ENCODE measurements around the gene KIRREL3.
"Not testable (repeated sequence)": the region's sequence is repeated elsewhere in the genome, so short reads cannot be mapped to it uniquely, and the experiment has no call there.

Gene KIRREL3

DNA sequence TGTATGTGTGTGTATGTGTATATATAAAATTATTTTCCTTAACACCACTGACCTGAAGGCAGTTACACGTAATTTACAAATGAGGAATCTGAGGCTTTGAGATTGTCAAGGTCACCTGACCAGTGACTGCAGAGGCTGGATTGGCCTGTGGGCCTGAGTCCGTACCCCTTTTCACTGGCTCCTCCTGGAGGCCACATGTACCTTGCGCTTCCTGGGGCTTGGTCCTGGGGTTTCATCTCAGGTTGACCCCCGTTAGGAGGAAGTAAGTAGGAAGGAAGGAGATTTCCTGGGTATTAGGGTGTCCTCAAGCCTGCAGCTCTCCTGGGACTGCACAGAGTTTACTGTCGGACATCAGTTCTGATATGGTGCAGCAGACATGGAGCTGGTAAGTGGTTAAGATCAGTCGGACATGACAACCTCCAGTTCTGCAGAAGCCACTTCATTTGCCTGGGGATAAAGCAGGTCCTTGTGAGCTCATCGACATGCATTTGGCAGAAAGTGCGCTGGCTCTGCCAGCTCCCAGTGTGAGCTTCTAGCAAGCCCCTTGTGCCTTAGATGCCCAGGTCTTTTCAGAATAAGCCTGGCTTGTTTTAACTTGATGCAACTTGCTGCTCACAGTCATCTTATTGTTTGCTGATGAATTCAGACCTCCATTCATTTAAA lies 608.5 kb downstream of the KIRREL3 start:
- DNase-seq: no peak

DNA sequence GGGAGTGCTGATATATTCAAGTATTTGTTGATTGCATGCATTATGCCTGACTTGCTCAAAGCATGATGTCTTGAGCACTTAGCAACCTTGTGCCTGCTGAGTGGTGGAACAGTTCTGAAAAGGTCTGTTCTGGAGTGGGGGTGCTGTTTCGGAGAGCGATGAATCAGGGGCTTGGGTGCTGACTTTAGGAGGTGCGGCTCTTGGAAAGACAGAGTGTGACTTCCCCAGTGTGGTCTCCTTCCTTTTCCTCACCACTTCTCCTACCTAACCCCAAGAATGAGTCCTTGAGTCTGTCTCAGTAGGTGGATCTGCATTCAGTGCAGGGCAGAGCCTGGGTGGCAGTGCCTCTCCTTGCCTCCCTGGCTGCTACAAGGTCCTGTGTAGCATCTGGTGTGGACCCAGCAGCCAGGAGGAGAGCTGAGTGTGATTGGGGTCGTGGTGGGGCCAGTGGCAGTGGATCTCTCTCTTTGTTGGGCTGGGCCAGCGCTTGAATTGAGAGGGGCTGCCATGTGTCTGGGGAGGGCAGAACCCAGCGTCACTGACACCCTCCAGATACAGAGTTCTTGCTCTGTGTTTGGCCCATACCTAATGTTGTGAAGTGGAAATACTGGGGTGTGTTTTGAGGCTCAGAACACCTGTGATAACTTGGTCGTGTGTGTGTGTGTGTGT lies 609.1 kb downstream of the KIRREL3 start:
- DNase-seq: no peak

DNA sequence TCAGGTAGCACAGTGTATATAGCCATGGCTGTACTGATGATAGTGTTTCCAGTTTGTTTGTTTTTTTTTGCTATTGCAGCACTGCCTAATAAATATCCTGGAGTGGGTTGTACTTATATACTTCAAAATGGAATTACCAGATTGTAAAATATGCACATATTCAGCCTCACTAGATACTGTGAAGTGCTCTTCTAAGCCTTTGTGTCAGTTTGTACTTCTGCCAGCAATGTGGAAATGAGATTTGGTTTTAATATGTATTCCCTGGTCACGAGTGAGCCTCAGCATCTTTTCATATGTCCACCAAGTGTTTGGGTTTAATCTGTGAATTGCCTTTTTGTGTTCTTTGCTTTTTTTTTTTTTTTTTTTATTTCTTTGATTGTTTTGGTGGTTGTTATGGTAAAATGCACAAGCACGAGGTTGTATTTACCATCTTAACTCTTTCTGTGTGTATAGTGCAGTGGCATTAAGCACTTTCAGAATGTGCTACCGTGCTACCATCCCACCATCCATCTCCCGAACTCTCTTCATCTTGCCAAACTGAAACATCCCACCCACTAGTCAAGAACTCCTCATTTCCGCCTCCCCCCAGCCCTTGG lies 610.2 kb downstream of the KIRREL3 start:
- DNase-seq: no peak

DNA sequence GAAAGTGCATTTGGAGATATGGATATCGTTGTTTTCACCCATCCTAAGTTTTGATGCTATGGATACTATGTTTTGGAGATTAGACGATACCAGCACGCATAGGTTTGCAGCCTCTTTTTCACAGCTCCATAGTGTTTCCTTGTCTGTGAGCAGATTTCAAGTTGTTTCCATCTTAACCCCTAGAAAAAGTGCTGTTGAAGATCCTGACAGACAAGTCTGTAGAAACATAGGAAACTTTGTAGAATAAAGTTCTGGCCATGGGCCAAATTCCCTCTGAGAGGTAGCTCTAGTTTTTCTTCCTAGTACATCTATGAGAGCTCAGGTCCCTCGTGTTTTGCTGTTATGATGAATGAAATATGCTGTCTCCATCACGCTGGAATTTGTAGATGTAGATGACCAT lies 612.7 kb downstream of the KIRREL3 start:
- DNase-seq: no peak

DNA sequence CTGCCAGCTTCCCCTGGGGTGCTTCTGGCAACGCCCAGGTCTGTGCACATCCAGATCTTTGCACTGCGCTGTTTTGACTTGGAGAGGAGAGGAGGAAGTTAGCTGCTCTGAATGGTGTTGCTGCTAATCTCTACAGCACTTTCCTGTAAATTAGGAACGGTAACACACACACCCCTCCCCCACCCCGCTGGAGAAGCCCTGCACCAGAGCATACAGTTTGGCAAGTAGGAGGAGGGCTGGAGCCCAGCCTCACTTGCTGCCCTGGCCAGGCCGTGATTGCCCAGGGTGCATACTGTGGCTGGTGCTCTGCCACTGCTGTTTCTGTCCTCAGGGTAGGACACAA lies 613.9 kb downstream of the KIRREL3 start:
- DNase-seq: not testable (repeated sequence)

DNA sequence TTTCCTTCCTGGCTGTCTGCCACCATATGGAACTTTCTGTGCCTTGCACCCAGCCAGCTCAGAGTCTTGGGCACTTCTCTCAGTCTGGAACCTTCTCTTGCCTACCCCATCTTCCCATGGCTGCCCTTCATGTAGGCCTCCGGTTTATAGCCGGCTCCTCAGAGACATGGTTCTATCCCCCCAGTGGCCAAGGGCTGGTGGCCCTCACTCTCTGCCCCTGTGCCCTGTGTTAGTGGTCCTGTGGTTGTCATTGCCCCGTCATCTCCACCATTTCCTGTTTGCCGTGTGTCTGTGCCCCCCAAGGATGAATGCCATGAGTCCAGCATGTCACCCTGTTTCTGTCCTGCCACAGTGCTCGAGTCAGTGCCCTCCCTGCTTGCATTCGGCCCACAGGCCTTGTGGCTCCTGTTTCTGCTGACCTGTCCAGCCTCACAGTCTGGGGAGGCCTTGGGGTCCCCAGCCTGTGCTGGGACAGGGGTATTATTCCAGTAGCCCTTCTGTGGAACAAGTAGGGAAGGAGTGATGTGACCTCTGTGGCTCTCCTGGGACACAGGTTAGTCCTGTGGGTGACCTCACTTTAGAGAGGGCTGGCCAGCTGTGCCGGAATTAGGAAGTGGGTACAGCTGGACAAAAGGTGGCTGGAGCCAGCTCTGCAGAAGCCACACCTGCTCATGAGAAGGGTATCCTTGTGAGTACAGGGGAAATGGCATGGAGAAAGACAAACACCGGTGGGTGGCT lies 614.4 kb downstream of the KIRREL3 start:
- no peak for DNase-seq

DNA sequence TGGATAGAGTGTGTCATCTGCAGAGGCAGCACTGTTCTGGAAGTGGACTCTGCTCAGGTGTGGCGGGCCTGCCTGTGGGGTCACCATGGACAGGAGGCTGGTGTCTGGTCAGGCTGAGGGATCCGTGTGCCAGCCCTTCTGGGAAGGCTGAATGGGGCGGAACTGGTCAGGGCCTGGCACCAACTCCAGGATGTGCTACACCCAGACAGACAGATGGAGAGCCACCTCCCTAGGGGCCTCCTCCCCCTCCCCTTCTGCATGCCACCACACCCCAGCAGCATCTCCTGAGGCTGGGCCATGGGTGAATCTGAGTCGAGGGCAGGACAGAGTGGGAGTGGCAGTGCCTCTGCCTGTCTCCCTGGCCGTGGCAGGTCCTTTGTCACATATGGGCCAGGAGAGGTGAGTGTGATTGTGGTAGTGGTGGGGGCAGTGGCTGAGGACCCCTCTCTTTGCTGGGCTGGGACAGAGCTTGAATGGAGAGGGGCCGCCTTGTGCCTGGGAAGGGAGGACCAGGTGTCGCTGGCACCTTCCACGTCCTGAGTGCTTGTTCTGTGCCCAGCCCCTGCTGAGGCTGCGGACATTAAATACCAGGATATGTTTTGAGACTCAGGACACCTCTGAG lies 616.0 kb downstream of the KIRREL3 start:
- DNase-seq: no peak

DNA sequence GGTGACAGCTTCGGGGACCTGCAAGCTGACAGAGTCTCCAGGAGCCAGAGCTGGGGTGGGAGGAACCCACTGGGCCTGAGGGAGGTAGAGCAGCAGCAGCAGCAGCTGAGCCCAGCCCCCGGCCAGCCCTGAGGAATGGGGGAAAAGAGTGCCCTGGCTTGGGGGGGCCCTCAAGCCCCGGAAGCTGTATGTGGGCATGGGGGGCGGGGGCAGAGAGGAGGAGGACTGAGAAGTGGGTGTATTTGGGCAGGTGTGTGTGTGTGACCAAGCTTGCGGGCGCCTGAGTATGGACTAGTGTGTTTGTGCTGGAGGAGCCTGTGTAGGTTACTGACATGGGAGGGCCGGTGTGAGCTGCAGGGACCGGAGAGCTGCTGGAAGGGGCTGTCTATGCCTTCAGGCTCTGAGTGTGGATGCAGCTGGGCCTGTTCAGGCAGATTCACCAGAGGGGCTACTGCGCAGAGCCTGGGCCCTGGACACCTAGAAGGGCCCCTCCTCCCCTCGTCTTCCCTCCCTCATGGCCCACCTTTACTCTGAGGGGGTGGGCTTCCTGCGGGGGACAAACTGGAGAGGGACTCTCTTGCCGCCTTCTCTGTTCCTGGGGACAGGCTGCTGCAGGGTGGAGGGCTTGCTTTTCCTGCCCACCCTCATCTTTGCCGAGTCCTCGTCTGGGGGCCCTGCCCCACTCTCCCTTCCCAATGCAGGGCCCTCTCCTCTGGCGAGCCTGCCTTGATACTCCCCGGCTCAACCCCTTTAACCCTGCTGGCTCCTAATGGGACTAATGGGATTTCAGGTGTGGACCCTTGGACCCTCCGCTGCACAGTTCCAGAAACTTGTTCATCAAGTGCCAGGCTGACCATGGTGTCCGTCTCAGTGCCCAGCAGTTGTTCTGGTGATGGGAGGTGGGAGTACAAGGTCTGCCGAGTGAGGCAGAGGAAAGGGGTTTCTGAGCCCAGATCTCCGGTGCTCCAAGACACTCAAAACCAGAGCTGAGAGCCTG lies 616.9 kb downstream of the KIRREL3 start:
- DNase-seq: no peak

DNA sequence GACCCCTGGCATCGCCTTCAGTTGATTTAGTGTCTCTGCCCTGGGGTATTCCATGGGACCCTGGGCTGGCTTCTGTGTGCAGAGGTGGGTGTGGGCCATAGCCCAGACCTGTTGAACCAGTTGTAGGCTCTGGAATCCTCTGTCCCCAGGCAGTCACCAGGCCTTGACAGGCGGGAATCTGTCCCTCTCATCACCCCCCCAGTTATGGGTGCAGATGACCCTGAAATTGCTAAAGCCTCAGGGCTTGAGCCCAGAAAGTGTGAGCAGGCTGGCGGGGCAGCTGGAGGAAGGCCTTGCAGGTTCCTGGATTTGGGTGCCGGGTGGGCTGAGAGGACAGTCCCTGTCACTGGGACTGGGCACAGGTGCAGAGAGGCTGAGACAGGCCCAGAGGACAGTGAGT lies 617.9 kb downstream of the KIRREL3 start:
- DNase-seq: not testable (repeated sequence)

DNA sequence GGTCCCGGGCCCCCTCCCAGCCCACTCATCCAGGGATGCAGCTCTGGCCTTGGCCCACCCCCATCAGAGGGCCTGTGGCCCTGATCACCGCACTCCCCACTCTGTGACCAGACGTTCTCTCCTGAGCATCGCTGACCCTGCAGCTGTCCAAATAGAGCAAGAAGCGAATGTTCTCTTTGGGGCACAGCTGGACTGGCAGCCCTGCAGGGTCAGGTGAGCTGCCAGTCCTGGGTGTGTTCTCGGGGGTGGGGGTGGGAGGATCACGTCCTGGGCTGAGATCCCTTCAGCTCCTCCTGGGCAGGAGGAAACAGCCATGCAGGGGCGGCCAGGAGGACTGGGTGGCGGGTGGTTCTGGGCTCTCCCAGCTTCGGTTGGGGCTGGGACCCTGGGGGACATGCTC lies 618.6 kb downstream of the KIRREL3 start:
- DNase-seq: not testable (repeated sequence)

DNA sequence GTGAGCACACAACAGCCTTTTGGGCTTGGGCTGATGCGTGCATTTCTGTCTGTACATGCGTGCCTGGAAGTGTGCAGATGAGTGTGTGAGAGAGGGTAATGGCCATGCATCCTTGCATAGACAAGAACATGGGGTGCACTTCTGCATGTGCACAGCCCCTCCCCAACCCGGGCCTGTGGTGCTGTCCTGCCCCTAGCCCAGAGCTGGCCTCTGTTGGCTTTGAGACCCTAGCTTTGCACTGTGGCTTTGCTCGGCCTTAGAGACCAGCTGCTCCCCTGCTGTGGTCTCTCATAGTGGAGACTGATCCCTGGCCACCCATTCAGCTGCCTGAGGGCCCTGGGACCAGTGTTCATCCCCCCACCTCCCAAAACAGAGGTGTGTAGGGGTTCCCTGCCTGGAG lies 619.7 kb downstream of the KIRREL3 start:
- no peak for DNase-seq

DNA sequence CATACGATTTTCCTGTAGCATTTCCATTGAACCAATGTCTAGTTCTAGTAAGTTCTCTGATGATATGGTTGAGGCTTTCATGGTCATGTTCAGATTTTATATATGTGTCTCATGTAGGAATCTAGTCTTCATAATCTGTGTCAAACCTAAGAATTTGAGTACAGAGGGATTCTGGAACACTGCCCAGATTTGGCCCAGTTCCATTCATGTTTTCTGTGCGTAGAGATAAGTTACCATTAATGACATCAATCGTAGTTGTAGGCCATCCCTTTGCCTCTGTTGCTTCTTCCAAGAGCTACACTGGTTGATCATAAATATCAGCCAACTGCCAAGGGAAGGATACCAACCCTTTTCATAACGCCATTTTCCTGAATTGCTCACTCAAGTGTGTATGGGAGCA lies 621.8 kb downstream of the KIRREL3 start:
- no peak for DNase-seq

DNA sequence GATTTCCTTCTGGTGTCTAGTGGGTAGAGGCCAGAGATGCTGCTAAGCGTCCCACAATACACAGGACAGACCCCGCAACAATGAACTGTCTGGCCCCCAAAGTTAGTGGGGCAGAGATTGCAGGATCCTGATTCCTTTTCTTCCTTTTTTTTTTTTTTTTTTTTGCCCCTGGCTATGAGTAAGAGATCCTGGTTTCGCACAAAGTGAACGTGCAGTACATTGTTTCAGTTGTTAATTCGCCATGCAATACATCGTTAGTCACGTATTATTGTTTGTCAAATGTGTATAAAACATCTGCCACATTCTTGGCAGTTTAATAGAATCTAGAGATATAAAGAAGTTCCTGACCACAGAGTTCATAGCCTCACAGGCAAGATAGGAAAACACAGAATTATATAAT lies 624.8 kb downstream of the KIRREL3 start:
- no peak for DNase-seq

DNA sequence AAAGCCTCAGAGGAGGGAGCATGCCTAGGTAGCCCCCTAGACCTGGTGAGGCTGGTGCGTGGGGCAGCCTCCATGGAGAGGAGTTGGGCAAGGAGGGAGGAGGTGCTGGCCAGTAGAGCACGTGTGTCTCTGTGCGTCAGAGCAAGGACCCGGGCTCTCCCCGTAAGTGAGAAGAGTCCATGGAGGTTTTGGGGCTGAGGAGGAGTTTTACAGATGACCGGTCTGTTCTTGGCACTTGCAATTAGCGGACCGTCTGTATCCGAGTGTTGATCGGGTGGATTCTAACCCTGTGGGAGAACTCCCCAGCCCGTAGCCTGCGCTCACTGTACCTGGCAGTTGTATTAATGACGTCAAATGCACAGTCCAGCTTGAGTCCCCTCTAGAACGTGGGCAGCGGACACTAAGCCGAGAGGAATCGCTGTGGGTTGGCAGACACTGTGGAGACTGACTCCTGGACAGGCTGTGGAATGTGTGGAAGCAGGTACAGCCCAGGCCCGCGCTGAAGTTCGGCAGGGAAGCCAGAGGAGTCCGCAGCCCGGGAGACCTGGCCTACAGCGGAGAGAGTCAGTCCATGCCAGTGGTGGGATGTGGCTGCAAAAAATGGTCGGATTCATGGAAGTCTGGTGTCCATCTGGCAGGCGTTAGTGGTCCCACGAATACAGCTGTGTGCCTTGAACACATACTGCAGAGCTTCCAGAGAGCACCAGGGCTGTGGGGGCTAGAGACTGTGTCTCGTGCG lies 625.8 kb downstream of the KIRREL3 start:
- DNase-seq: not testable (repeated sequence)

DNA sequence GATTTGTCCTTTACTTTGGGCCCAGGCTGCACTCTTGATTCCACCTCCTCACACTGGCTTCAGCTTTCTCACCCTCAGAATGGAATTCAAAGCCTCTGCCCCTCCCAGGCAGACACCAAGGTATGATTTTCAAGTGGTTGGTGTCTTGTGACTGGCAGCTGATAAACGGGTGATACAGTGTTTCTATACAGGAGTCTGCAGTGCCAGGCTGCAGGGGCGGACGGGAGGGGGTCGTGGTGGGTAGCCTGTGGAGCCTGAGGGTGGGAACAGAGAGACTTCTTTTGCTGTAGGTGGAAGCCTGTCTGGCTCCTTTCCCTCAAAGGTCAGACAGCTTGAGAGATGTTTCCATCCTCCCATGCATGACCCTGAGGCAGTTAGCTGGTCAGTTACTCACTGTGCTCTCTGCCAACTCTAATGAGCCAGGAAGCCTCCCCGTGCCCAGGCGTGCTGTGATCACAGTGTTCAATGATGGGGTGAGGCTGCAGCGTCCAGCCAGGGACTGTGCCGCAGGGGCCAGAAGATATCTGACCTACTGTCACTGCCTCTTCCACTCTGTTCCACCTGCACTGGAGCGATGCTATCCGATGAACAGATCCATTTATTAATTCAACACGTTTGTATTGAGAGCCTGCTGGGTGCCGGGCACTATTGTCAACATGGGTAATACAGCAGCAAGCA lies 627.0 kb downstream of the KIRREL3 start:
- not testable (repeated sequence) for DNase-seq

Measured in T-helper 2 cell (primary cell).